ENCODE data around the gene SYT8. TPM values are rescaled to one million over a fixed set of nuclear protein-coding genes. Genes with fewer than 3 reads are reported as not detected.

SYT8 gene
- total and polyA plus RNA-seq, 11 donors = 0.08 TPM; not detected in 10

DNA sequence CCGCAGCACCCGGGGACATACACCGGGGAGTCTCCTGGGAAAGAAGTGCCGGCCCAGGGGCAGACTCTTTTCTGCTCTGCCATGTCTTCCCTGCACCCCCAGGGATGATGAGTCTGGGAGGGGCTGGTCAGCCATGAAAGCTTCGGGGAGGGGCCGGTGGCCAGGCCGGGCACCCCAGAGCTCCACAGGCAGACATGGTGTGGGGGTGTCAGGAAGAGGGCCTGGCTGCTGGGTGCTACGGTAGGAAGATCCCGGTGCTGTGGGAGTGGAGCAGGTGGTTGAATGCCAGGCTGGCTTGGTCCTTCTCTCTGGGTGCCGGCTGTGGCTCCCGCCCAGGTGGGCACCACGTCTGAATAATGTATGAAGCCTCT, 35.5 kb downstream of the SYT8 start:
- ATAC-seq (peak in 1 of 4 donors; percentile 1), DNase-seq (peak in 3 of 5 donors; percentile 25 to 47 (median 30))
- peak overlapping the region in 11 of 12 donors; percentile 34 to 93 (median 73) for H3K27ac ChIP-seq
- H3K27me3 ChIP-seq = peaks cover 0 to 10% (median 0%) of the 10 kb centered on the region in 9 donors
- peak overlapping the region; percentile 18 to 70 (median 50) for H3K4me3 ChIP-seq
- intact Hi-C loops (cut with DNase I) = no loop called here
- peaks cover 0 to 4% (median 0%) of the 10 kb centered on the region in 9 donors for H3K36me3 ChIP-seq
- TF ChIP-seq, protein P1, sequence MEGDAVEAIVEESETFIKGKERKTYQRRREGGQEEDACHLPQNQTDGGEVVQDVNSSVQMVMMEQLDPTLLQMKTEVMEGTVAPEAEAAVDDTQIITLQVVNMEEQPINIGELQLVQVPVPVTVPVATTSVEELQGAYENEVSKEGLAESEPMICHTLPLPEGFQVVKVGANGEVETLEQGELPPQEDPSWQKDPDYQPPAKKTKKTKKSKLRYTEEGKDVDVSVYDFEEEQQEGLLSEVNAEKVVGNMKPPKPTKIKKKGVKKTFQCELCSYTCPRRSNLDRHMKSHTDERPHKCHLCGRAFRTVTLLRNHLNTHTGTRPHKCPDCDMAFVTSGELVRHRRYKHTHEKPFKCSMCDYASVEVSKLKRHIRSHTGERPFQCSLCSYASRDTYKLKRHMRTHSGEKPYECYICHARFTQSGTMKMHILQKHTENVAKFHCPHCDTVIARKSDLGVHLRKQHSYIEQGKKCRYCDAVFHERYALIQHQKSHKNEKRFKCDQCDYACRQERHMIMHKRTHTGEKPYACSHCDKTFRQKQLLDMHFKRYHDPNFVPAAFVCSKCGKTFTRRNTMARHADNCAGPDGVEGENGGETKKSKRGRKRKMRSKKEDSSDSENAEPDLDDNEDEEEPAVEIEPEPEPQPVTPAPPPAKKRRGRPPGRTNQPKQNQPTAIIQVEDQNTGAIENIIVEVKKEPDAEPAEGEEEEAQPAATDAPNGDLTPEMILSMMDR (IDR thresholded peaks at IDR 0.05) = no peak
- TF ChIP-seq POLR2A (IDR thresholded peaks at IDR 0.05) = no peak
- H3K4me1 ChIP-seq = peaks cover 0 to 44% (median 5%) of the 10 kb centered on the region in 12 donors
- 67 to 79% (median 71%) methylated on average over 6 to 12 of the region's 12 CpGs for WGBS, 4 donors
- H3K9me3 ChIP-seq = no peaks in the 10 kb centered on the region

DNA sequence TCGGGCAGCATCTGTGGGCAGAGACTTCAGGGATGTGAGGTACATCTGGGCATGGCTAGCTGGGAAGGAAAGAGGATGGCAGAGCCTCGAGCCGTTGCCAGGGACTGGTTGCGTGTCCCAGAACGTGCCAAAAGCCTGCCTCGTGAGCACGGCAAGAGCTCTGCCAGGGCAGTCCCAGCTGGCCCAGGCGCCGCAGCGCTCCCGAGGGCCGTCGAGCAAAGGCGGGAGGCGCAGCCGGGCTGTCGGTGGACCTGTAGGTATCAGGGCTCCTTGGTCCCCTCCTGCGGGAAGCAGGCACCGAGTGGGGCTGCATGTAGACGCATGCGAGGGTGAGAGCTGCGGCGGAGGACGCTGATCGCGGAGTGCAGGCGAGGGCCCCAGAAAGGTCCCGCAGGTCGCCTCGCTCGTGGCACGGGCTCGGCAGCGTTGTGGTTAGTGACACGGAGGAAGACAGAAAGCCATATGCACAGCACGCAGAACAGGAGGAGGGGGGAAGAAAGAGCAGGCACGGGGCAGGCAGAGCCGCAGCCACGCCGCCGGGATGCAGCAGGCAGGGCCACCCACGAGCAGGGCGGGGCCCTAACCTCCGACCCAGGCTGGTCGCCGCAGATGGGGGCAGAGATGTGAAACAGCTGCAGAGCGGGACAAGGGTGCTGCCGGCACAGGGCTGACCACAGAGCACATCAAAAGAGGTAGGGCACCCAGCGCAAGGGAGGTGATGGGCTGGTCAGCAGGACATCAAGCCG, 36.1 kb downstream of the SYT8 start:
- peaks cover 0 to 44% (median 9%) of the 10 kb centered on the region in 12 donors for H3K4me1 ChIP-seq
- intact Hi-C loops (cut with DNase I) = no loop called here
- H3K27ac ChIP-seq = peak overlapping the region; percentile 32 to 93 (median 72)
- no peak for TF ChIP-seq POLR2A (IDR thresholded peaks at IDR 0.05)
- TF ChIP-seq, protein P1 (IDR thresholded peaks at IDR 0.05) = no peak
- H3K4me3 ChIP-seq = peak overlapping the region in 11 of 12 donors; percentile 20 to 70 (median 53)
- 38 to 51% (median 44%) methylated on average over 34 to 50 of the region's 50 CpGs for WGBS, 4 donors
- no peaks in the 10 kb centered on the region for H3K9me3 ChIP-seq
- H3K27me3 ChIP-seq = peaks cover 0 to 10% (median 0%) of the 10 kb centered on the region in 9 donors
- peak; percentile 34 to 44 (median 36) for ATAC-seq
- DNase-seq = peak in 3 of 5 donors; percentile 52 to 75 (median 55)
- peaks cover 0 to 4% (median 0%) of the 10 kb centered on the region in 9 donors for H3K36me3 ChIP-seq

DNA sequence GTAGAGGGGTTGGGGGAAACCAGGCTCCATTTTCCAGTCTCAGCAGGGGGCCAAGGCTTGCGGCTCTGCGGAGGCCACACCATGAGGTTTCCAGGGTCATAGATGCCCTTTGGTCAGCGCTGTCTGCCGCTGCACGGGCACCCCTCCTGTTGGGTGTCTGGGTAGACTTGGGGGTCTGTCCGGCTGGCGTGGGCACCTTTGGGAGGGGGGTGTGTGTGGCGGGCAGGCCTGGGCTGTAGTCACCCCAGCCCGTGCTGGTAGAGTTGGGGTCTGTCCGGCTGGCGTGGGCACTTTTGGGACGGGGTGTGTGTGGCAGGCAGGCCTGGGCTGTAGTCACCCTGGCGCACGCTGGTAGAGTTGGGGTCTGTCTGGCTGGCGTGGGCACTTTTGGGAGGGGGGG, 36.7 kb downstream of the SYT8 start:
- DNase-seq (peak in 2 of 5 donors; percentile 21 to 60), ATAC-seq (no peak)
- Histone ChIP-seq H3K27me3 (peaks cover 0 to 10% (median 0%) of the 10 kb centered on the region in 9 donors), H3K4me1 (peaks cover 0 to 48% (median 16%) of the 10 kb centered on the region in 12 donors), H3K27ac (peak overlapping the region in 11 of 12 donors; percentile 22 to 93 (median 73)), H3K36me3 (peaks cover 0 to 4% (median 0%) of the 10 kb centered on the region in 9 donors), H3K9me3 (no peaks in the 10 kb centered on the region), H3K4me3 (peak overlapping the region in 11 of 12 donors; percentile 20 to 70 (median 53))
- 83 to 97% (median 86%) methylated on average over 9 to 15 of the region's 15 CpGs for WGBS, 4 donors
- no peak for TF ChIP-seq POLR2A (IDR thresholded peaks at IDR 0.05)
- TF ChIP-seq, protein P1 (IDR thresholded peaks at IDR 0.05) = no peak
- intact Hi-C loops (cut with DNase I) = no loop called here

DNA sequence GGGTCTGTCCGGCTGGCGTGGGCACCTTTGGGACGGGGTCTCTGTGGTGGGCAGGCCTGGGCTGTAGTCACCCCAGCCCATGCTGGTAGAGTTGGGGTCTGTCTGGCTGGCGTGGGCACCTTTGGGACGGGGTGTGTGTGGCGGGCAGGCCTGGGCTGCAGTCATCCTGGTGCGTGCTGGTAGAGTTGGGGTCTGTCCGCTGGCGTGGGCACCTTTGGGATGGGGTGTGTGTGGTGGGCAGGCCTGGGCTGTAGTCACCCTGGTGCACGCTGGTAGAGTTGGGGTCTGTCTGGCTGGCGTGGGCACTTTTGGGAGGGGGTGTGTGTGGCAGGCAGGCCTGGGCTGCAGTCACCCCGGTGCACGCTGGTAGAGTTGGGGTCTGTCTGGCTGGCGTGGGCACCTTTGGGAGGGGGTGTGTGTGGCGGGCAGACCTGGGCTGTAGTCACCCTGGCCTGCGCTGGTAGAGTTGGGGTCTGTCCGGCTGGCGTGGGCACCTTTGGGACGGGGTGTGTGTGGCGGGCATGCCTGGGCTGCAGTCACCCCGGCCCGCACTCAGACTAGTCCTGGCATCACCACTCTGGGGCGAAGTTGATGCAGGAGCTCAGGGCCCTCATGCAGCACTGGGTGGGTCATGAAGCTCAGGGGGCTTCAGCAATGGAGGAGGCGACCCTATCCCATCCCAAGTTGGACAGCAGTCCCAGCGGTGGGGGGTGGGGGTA, 37.6 kb downstream of the SYT8 start:
- peaks cover 0 to 10% (median 0%) of the 10 kb centered on the region in 9 donors for H3K27me3 ChIP-seq
- H3K27ac ChIP-seq = peak overlapping the region in 9 of 12 donors; percentile 32 to 93 (median 64)
- DNase-seq (peak in 2 of 5 donors; percentile 7 to 25), ATAC-seq (no peak)
- WGBS, 4 donors = 80 to 92% (median 85%) methylated on average over 20 to 25 of the region's 25 CpGs
- no peaks in the 10 kb centered on the region for H3K9me3 ChIP-seq
- peaks cover 0 to 2% (median 0%) of the 10 kb centered on the region in 9 donors for H3K36me3 ChIP-seq
- TF ChIP-seq, protein P1 (IDR thresholded peaks at IDR 0.05) = no peak
- TF ChIP-seq POLR2A (IDR thresholded peaks at IDR 0.05) = no peak
- intact Hi-C loops (cut with DNase I) = no loop called here
- H3K4me3 ChIP-seq = peak overlapping the region in 9 of 12 donors; percentile 26 to 70 (median 55)
- H3K4me1 ChIP-seq = peaks cover 3 to 57% (median 24%) of the 10 kb centered on the region in 12 donors
